Measurements from ENCODE around the gene HIP1R. TPM values are rescaled to one million over a fixed set of nuclear protein-coding genes. Genes with fewer than 3 reads are reported as not detected.

The HIP1R gene
- polyA plus RNA-seq, 4 donors, result 56.4 to 110 (median 83.4) TPM

DNA sequence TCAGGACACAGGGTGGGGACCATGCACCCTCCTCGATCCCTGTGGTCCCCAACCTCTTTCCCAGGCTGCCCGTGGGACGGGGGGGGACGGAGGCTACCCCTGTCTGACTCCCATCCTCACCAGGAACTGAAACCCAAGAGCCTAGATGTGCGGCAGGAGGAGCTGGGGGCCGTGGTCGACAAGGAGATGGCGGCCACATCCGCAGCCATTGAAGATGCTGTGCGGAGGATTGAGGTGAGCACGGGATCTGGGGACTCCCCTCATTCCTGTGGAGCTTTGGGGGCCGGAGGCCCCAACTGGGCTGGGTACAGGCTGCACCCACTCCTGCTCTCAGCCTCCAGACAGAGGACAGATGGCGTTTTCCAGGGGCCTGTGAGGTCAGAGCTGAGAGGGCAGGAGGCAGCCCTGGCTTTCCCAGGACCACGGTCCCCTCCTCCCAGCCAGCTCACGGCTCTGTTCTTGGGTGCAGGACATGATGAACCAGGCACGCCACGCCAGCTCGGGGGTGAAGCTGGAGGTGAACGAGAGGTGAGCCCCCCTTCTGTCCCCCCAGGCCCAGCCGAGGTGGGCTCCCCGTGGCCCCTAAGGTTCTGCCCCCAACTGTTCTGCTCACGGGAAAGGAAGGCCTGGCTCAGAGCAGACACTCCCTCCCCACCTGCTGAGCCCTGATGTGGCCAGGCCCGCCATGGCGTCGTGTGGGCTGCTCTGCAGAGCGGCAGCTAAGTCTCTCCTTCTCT, 24.2 kb downstream of the HIP1R start:
- DNase-seq (ENCODE audit: low read depth in 4 of 4, low spot score in 2 of 4), result no peak

DNA sequence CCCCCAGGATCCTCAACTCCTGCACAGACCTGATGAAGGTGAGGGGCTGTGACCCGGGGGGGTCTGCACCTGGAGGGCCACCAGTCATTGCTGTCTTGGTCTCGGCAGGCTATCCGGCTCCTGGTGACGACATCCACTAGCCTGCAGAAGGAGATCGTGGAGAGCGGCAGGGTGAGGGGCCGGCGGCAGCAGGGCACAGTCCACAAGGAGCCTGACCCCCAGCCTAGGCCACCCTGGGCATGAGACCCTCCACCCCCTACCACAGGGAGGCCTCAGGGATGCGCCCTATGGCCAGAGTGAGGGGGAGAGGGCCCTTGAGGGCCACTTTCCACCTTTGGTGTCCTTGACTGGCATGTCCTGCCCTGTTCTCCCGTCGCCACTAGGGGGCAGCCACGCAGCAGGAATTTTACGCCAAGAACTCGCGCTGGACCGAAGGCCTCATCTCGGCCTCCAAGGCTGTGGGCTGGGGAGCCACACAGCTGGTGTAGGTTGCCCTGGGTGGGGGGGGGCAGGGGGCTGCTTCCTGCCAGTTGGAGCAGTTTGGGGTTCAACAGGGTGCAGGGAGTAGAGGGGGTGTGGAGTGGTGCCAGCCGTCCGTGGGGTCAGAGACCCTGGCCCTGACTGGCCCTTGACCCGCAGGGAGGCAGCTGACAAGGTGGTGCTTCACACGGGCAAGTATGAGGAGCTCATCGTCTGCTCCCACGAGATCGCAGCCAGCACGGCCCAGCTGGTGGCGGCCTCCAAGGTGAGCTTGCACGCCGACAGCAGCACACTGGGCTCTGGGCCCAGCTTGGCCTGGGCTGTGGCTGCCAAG, 25.0 kb downstream of the HIP1R start:
- DNase-seq (ENCODE audit: low read depth in 4 of 4, low spot score in 2 of 4), result no peak

DNA sequence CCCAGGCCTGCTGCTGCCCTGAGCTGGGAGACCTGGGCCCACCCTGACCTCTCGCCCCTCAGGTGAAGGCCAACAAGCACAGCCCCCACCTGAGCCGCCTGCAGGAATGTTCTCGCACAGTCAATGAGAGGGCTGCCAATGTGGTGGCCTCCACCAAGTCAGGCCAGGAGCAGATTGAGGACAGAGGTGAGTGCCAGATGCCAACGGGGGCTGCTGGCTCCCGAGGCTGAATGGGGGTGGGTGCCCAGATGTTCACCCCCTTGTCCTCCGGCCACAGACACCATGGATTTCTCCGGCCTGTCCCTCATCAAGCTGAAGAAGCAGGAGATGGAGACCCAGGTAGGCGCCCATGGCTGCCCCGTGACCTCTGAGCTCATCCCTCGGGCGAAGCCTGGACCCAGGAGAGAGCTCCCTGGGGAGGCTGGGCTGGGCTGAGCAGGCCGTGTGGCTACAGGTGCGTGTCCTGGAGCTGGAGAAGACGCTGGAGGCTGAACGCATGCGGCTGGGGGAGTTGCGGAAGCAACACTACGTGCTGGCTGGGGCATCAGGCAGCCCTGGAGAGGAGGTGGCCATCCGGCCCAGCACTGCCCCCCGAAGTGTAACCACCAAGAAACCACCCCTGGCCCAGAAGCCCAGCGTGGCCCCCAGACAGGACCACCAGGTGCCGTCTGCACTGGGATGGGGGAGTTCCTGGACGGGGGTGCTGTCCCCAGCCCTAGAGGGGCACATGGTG, 25.8 kb downstream of the HIP1R start:
- DNase-seq (ENCODE audit: low read depth in 4 of 4, low spot score in 2 of 4), result no peak

DNA sequence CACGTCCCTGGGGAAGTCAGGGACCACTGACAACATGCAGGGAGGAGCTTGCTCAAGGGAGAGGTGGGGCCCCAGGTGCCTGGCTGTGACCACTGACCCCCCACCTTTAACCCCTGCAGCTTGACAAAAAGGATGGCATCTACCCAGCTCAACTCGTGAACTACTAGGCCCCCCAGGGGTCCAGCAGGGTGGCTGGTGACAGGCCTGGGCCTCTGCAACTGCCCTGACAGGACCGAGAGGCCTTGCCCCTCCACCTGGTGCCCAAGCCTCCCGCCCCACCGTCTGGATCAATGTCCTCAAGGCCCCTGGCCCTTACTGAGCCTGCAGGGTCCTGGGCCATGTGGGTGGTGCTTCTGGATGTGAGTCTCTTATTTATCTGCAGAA, 26.3 kb downstream of the HIP1R start:
- no peak for DNase-seq (ENCODE audit: low read depth in 4 of 4, low spot score in 2 of 4)

DNA sequence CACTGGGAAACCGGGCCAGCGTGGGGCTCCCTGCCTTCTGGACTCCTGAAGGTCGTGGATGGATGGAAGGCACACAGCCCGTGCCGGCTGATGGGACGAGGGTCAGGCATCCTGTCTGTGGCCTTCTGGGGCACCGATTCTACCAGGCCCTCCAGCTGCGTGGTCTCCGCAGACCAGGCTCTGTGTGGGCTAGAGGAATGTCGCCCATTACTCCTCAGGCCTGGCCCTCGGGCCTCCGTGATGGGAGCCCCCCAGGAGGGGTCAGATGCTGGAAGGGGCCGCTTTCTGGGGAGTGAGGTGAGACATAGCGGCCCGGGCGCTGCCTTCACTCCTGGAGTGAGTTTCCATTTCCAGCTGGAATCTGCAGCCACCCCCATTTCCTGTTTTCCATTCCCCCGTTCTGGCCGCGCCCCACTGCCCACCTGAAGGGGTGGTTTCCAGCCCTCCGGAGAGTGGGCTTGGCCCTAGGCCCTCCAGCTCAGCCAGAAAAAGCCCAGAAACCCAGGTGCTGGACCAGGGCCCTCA, 26.9 kb downstream of the HIP1R start:
- no peak for DNase-seq (ENCODE audit: low read depth in 4 of 4, low spot score in 2 of 4)

DNA sequence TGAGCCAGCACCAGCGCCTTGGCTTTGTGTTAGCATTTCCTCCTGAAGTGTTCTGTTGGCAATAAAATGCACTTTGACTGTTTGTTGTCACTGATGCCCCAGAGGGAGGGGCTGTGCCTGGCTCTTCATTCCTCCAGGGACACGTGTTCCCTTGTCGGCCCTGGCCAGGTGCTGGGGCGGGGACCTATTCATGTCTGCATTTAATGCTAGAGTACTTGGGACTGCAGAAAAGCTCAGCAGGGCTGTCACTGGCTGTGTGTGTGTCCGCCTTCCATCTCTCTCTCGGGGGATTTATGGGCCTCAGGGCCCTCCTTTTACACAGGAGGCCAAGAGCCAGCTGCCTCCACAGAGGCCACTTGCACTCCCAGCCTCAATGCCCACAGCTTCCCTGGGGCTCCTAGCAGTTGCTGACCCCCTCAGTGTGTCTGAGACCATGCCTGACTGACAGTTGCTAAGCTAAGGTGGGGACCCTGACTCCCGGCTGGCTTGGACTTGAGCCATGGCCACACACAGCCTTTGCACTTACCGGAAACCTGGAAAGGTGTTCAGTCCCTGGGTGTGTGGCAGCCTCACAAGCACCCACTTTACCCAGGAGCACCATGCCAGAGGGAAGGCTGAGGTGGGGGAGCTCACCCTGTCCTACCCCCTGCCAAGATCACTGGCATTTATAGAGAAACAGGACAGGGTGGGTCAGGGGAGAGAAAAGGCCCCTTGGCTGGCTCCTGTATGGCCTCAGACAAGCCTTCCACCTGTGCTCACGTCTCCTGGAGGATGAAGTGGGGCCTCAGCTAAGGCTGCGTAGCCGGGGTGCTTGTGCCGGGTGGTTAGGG, 27.8 kb downstream of the HIP1R start:
- DNase-seq (ENCODE audit: low read depth in 4 of 4, low spot score in 2 of 4), result no peak

DNA sequence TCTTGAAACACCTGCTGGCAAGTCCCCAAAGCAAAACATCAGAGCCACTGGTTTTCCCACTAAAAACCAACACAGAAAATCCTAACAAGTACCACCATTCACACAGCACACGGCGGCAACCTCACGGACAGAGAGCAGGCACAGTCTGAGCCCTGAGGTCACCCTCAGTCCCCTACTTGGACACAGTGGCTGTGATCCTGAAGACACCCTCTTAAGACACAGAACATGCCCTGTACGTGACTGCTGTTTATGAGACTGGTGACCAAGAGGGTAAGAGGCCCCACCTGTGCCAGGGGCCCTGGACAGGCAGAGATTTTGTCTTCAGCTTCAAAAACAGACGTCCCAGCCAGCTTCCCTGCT, 29.6 kb downstream of the HIP1R start:
- no peak for DNase-seq (ENCODE audit: low read depth in 4 of 4, low spot score in 2 of 4)

DNA sequence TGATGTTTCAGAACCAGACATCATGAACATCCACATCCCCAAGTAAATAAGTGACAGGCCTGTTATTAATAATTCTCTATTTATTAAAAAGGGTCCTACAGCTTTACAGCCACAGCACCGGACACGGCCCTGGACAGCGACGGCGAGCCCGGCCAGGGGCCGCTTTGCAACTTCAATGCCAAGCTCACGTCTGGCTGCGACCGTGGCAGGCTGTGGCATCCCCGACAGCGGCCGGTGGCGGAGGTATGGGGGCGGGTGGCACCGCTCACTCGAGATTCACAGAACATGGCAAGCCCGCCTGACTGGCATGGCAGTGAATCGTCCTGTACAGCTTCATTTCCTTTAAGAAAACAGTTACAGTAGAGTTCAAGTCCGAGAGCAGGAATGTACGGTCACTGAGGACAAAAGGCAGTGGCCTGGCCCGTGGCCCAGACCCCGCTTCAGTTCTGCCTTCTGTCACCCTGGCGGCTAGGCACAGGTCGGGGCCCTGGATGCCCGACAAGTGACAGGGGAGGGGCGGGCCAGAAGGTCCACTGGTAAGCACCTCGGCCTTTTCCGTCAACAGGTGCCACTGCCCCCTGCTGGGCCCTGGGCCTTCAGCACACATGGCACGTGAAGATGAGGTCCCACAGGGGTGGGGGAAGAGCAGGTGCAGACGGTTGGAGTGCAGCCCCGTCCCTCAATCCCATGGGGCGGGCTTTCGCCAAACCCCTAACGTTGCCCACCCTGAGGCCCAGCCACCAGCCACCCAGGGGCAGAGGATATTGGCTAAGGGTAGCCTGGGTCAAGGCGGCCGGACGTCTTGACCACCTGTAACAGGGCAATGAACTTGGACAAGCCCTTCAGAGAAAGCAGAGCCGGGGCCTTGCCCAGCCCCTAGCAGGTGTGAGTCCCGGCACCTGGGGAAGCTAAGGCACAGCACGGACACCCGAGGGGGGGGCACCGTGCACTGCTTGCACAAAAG, 30.3 kb downstream of the HIP1R start:
- no peak for DNase-seq (ENCODE audit: low read depth in 4 of 4, low spot score in 2 of 4)

DNA sequence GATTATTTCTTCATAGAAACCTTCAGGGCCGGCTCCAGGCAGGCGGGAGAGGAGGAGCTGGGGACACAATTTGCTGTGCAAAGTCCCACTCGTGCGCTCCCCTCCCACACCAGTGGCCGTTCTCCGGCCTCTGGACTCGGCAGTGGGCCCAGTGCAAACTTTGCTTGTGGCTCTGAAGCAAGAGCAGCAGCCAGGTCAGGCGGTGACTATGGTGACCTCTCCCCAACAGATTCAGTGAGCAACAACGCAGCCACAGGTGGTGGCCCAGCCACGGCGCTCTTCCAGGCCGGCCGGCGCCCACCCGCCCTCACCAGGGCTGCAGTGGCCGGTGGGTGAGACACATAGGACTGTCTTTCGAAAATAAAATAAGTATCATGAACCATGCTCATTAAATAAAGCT, 31.1 kb downstream of the HIP1R start:
- DNase-seq (ENCODE audit: low read depth in 4 of 4, low spot score in 2 of 4), result no peak

DNA sequence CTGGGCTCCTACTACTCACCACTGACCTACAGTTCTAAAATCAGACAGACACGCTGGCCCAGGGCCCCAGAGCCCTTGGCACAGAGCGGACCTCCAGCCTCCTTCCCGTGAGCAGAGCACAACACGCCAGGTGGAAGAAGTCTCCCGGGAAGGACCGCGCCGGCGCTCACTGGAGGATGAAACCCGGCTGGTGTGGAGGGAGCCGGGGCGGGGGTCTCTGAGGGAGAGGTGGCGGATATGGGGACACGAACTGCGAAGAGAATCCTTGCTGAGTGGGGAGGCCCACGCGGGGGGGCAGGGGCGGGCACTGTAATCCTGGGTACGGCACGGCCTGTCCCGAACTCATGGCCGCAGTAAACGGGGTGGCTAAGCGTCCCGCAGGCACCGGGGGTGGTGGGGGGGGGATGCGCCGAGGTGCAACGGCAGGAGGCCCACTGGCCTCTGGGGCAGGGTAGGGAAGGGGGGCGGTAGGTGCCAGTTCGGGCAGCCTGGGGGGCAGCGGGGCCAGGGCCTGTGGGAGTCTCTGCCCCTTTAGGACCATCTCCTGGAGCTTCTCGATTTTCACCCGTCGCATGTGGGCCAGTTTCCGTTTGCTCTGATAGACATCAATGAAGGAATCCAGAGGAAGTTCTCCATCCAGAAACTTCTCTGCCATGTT, 31.8 kb downstream of the HIP1R start:
- DNase-seq (ENCODE audit: low read depth in 4 of 4, low spot score in 2 of 4), result no peak

DNA sequence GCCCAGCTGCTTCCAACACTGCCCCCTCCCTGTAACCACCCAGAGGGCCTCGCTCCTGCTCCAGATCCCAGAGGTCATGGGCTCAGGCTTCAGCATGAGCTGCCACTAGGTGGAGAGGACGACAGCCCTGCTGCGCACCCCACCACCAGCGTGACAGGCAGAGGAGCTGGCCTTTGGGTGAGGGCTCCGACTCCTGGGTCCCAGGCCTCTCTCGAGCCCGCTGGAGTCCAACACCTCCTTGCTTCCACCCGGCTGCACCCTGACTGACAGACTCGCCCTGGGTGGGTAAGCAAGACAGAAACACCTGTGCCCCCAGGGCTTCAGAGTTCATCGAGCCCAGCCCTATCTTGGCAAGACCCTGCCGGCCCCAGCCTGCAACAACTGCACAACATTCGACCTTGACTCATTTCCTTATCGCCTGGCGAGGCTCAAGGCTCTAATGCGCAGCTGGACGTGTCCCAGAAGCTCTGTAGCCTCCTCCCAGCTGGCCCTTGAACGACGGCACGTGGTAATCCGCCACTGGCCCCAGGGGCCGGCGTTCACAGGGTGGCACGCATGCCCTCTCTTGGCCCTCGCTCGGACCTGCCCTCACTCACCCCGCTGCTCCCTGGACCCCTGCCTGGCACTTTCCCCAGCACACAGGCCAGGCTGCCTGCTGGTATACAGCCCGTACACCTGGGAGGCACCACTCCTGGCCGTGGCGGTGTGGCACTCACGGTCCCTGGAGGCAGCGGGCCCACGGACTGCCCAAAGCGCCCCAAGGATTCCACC, 32.6 kb downstream of the HIP1R start:
- no peak for DNase-seq (ENCODE audit: low read depth in 4 of 4, low spot score in 2 of 4)

DNA sequence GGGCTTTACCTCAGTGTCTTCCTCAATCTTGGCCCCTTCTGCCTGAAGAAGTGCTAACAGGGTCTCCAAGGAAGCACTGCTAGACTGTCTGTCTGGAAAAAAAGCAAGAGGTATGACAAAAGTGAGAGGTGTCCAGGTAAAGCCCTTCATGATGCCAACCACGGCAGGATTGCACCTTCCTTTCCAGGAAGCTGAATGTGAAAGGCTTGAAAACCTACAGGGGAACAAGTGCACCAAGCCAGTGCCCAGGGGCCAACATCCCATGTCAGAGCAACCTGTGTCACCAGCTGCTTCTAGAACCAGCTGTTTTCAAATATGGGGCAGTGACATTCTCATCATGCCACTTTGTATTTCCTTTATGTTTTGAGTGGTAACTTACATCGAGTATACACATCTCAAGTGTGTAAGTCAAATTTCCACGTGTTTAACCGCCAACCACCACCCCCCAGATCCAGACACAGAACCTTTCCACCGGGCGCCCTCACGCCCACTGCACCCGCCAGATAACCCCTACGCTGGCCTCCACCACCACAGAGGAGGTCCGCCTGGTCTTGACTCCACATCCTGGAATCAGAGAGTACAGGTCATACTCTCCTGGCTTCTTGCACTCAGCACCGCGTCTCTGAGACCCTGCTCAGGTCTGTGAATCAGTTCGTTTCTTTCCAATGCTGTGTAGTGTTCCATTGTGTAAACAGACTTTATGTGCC, 33.4 kb downstream of the HIP1R start:
- DNase-seq (ENCODE audit: low read depth in 4 of 4, low spot score in 2 of 4), result no peak

DNA sequence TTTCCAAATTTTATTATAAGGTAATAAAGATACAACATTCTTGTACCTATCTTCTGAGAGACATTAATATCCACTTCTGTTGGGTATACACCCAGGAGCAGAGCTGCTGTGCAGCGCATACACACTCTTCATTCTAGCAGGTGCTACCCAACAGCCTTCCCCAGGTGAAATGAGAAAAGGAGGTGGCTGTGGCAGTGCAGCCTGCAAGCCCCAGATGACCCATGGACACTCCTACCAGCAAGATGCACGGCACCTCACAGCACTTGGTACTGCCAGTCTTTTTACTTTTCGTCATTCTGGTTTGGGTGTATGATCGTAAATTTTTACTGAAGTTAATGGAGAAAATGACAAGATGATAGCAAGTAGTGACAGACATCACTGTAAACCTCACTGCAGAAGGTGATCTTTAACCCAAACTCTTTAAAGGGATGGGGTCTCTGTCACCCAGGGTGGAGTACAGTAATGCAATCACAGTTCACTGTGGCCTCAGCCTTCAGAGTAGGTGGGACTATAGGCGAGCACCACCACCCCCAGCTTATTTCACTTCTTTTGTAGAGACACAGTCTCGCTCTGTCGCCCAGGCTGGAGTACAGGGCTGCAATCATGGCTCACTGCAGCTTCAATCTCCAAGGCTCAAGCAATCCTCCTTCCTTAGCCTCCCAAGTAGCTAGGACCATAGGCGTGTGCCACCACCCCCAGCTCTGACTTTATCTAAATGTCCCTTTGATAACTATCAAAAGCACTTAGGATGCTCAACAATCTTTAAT, 34.1 kb downstream of the HIP1R start:
- DNase-seq (ENCODE audit: low read depth in 4 of 4, low spot score in 2 of 4), result no peak

DNA sequence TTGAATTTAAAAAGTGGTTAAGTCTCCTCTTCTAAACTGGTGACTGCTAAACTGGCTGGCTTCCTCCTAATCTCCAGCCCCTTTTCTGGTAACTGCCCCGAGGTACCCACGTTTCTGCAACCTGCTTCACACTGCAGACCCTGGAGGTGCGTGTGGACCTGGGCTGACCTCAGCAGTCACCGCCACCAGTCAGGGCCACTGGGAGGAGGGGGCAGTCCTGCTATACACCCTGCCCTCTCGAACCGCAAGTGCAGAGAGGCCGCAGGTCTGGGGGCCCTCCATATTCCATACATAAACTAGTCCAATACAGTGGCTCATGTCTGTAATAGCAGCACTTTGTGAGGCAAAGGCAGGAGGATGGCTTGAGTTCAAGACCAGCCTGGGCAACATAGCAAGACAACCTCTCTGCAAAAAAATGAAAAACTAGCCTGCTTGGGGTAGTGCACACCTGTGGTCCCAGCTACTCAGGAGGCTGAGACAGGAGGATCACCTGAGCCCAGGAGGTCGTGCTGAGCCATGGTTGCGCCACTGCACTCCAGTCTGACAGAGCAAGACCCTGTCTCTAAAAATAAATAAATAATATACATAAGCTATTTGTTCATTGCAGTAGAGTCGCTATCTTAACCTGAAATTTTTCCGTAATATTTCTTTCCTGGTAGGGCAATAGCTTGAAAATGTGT, 35.0 kb downstream of the HIP1R start:
- DNase-seq (ENCODE audit: low read depth in 4 of 4, low spot score in 2 of 4), result no peak

DNA sequence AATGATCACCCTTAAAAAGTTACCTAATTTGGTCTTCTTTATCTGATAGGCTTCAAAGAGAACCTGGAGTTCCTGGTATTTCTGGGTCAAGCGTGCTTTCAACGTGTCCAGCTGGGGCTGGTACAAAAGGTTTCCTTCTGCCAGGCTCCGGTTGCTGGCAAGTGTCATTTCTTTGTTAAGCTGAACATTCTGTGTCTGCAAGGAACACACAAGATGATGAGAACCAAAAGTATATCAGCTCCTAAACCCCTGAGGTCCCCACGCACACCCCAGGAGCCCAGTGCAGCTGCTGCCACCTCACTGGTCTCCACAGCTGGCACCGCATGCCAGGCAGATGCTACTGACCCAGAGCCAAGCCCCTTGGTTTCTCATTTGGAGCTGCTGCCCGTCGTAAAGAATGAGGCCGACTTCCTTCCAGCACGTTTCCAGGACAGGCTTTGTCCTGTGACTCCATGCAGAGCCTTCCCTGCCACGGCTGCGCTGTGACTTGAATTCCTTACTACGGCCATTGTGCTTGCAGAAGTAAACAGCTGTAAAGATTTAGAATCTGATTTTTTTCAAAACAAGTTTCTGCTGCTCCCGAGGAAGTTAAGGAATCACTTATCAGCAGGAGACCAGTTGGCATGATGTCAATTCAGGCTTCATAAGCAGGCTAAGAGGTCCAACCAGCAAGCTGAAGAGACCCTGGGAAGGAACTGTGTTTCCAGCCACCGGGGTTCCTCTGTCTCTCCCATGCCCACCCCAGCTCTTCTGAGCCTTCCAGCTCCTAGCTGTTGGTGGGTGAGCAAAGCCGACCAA, 35.8 kb downstream of the HIP1R start:
- no peak for DNase-seq (ENCODE audit: low read depth in 4 of 4, low spot score in 2 of 4)
